HG03439 (cell line): Measurements from ENCODE around the gene UBAC1.

Experiments
- ATAC-seq: cut with Tn5 transposase; IDR thresholded peaks from one replicate; pipeline ENCODE4 v1.9.1; 2021; ENCODE audit warnings: mild to moderate bottlenecking, moderate library complexity; ENCODE audit not compliant: unreplicated experiment

Gene UBAC1

DNA sequence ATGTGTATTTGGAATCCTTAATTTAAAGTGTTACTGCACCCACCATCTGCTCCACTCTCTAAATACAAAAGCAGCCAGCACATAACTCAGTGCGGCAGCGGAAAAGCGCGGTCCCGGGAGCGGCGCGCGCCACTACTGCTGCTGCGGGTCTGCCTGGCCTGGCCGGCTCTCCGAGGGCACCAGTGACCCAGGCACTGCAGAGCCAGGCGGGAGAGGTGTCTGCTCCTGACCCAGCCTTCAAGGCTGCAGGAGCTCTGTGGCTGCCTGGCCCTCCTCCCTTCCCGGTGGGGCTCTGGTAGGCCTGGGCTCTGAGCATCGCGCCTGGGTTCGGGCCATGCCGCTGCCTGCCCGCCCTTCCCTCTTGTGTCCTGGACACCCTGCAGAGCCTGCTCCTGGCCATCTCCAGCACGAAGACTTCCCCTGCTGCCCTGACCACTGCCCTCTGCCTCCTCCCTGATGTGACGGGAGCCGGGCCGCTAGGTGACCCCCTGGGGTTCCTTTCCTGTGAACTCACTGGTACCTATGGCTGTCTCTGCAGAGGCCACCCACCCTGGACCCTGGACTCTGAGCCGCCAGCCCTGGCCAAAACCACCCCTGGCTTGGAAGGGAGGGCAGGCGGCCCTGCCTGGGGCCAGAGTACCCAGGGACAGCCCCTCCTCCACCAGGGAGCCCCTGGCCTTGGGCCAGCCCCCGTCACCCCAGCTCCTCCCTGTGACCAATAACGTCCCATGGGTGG, 32.8 kb upstream of the UBAC1 start:
- no peak for ATAC-seq

DNA sequence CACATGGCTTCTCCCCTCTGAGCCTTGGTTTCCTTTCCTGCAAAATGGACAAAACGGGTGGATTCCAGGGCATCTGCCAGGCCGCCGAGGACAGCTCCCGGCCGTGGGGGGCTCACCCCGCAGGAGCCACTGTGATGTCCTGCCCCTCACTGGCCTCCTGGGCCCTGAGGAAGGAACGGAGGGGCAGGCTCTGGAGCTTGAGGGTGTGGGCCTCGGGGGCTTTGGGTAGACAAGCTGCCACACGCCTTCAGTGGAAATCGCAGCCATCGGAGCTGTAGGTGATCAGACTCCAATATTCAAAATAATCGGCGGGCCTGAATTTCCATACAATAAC, 32.2 kb upstream of the UBAC1 start:
- no peak for ATAC-seq

GRCh38 chr9:135992486-135993408, 31.6 kb upstream of the UBAC1 start:
- ATAC-seq = no peak

DNA sequence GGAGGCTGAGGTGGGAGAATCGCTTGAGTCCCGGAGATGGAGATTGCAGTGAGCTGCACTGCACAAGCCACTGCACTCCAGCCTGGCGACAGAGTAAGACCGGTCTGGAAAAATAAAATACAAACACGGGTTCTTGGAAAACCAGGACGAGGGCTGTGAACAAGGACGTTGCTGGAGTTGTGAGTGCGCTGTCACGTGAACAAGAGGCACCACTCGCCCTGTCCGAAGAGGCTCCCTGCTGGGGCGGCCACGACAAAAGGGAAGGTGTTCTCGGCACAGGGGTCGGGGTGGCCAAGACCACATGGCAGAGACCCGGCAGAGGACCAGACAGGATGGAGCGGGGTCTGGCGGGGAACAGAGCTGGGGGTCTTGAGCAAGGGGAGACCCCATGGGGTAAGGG, 30.6 kb upstream of the UBAC1 start:
- no peak for ATAC-seq

DNA sequence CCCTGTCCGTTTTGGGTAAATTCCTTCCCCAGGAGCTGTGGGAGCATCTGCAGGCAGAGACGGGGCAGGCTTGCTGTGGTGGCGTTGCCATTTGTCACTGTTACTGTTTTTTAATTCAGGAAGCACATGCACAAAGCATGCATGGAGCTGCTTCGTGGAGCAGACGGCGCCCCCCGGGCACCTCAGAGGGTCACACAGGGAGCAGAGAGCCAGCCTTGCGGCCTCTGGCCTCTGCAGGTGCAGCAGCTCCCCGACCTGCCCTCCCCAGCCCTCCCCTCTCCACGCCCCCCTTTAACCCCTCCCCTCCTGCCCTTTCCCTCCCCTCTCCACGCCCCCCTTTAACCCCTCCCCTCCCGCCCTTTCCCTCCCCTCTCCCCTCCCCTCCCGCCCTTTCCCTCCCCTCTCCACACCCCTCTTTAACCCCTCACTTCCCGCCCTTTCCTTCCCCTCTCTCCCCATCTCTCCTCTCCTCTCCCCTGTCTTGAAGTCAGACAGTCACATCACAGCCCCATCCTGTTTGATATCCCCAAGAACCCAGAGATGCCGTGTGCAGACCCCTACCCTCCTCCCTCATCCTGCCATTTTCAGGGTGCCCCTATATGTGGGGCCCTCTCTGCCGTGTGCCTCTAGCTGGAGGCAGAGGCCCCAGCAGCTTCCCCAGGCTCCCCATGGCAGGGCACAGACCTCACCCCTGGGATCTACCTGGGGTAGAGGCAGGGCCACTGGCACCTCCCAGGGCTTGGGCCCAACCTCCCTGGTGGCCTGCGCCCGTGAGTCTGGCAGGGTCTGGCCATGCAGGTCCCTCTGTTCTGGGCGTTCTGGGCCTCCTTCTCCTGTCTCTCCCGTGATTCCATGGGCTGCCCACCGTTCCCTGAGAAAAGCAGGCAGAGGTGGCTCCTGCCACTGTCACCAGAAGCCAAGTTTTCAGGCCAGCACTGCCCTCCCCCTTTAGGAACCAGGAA, 29.6 kb upstream of the UBAC1 start:
- no peak for ATAC-seq

- ATAC-seq = no peak
These were observed 28.7 kb upstream of the UBAC1 start for GRCh38 chr9:135989722-135990467.

DNA sequence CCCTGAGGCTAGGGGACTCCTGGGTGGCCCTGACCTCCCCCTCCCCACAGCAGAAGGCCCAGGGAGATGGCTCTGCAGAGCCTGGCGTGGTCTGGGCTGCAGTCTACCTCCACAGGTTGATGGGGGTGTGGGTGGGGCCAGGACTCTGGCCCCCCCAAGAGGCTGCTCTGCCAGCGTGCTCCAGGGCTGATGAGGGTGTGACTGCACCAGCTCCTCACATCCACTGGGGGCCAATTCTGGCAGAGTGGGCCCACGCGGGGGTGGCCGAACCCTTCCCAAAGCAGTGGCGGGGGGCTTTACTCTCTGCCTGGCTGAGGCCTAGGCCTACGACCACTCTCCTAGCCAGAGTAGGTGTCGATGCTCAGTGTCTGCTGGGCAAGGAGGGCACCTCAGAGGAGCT, 28.0 kb upstream of the UBAC1 start:
- ATAC-seq = no peak

DNA sequence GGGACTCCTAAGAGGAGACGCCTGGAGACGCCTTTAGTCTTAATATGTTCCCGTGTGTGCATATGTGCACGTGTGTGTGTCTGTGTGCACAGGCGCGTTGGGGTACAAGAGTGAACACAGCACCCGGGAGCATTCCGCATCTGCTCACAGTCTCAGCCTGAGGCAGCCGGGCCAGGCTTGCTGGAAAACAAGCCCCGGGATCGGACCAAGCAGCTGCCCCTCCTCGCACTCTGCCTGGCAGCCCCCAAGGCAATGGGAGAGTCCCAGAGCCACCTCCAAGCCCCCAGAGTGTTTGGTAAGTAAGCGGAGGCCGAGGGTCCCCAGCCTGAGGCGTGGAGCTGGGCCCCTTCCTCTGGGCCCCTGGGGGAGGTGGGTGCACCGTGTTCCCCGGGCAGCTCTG, 27.3 kb upstream of the UBAC1 start:
- ATAC-seq = no peak

DNA sequence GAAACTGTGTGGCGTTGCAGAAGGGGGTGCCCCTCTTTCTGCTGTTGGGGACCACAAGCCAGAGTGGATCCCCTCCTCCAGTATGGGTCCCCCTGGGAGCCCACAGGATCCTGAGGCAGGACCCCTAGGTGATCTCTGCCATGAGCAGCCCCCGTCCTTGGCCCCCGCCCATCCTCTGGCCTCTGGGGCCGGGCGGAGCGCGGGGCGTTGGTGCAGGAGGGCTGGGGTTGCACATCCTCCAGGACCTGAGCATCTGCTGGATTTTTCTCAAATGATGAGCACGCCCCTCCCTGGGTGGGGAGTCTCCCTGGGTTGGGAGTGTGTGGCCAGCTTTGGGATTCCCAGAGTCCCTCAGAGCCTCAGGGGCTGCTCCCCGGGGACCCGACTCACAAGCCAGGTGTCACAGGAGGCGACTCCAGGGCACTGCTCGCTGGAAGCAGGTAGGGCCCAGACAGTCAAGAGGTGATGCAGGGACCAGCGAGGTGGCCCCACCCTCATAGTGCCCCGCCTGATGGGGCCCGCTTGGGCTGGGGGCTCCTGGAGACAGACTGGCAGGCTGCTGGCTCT, 26.7 kb upstream of the UBAC1 start:
- no peak for ATAC-seq

DNA sequence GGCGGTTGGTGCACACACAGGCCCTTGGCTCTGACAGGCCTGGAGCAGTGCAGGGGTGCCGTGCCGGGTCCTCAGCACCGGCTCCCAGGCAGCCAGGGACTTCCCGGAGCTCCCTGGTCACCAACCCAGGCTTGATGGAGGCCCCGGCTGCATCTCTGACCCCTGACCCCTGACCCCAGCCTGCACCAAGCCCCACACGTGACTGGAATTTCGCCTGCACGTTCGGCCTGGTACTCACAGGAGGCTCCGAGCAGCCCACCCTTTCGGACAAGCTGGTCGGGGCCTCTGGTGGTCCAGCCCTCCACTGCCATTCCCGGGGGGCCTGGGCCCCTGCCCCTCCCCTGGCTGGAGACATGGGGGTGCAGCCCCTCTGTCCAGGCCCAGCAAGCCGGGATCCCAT, 25.4 kb upstream of the UBAC1 start:
- ATAC-seq = no peak

DNA sequence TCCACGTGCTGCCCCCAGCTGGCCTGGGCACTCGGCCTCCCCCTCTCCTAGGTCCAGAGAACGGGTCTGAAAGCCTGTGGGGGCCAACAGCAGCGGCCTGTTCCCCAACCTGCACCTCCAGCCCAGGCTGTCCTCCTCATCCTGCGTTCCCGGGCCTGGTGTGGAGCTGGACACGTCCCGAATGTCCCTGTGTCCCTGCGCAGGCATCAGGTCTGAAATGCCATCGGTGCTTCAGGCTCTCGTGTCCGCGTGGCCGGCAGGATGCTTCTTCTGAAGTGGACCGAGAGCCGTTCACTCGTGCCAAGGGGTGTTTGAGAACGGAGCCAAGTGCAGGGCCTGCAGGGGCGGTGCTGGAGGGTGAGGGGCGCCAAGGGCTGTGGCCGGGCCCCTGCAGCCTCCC, 24.7 kb upstream of the UBAC1 start:
- no peak for ATAC-seq

DNA sequence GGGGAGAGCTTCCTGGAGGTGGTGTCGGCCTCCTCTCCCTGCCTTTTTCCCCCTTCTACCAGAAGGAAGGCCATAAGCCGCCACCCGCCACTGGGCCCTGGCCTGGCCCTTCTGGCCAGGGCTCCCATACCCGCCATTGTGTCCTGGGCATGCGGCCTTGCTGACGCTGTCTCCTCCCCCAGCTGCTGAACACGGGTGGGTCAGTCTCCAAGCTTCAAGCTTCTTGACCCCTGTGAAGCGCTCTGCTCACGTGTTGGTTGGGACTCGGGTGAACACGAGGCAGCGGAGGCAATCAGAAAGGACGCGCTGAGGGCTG, 24.2 kb upstream of the UBAC1 start:
- no peak for ATAC-seq

GRCh38 chr9:135984072-135984710, 23.0 kb upstream of the UBAC1 start:
- ATAC-seq = no peak

DNA sequence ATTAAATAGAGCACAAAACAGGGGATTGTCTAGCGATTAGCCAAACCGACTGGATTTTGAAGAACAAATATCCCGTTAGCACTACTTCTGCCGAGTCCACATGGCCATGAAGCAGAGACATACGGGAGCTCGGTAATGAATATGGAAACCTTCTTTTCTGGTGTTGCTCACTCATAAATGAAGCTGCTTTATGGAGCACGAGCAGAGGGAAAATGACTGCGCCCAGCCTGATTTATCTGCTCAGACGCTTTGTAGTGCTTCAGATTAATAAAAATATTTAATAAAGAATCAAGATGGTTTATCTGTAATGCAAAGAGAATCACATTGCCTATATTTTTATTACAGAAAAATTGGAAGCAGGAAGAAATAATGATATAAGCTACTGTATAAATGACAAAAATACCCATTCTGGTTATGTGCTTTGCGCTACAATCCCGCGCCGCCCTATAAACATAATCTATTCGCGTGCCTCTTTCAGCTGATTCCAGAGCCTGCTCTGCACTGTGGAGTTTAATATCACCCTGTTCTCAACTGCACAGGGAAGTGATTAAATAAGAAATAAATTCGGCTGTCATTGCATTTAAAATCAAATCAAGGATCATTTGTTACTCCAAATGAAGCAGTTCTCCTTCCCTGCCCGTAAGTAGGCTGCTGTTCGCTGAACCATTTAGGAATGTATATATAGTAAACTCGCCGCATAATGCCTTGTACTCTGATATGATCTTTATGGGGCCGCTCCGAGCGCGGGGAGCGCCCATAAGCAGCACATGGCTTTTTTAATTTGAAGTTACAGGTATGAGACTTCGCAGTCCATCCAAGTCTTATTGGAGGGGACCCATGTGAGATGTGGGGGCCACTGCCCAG, 22.3 kb upstream of the UBAC1 start:
- ATAC-seq = no peak

GRCh38 chr9:135982499-135983207, 21.5 kb upstream of the UBAC1 start:
- ATAC-seq = no peak

- ATAC-seq = no peak
These were observed 19.9 kb upstream of the UBAC1 start for GRCh38 chr9:135980926-135981630.

GRCh38 chr9:135979547-135980166, 18.5 kb upstream of the UBAC1 start:
- ATAC-seq = no peak
